Measurements from ENCODE around the gene GRIP2.

Gene GRIP2

GRCh38 chr3:14487821-14488220 lies 52.3 kb downstream of the GRIP2 start:
- Histone ChIP-seq H3K4me2 (ENCODE audit: low read length) (no peak overlapping the region), H4K20me1 (ENCODE audit: insufficient read depth, low read length) (no peaks in the 10 kb centered on the region), H3K79me2 (ENCODE audit: insufficient read depth, low read length) (no peaks in the 10 kb centered on the region), H3K9ac (ENCODE audit: low read length) (no peak overlapping the region), H3K4me1 (ENCODE audit: insufficient read depth, low read length, severe bottlenecking) (no peaks in the 10 kb centered on the region), H3K4me3 (ENCODE audit: low read depth, low read length, poor library complexity, severe bottlenecking) (no peak overlapping the region), H2AFZ (ENCODE audit: low read length) (no peak overlapping the region), H3K36me3 (ENCODE audit: insufficient read depth, low read length) (peaks cover 60% of the 10 kb centered on the region), H3K9me2 (ENCODE audit: low read depth, low read length) (no peaks in the 10 kb centered on the region), H3K9me3 (ENCODE audit: low read length) (no peaks in the 10 kb centered on the region), H3K27ac (ENCODE audit: low read depth, low read length, poor library complexity, severe bottlenecking) (no peak overlapping the region), H3F3A (ENCODE audit: insufficient read depth, low read length) (no peaks in the 10 kb centered on the region), H3K27me3 (ENCODE audit: insufficient read depth, low read length) (no peaks in the 10 kb centered on the region)
- no peak for TF ChIP-seq EZH2 (IDR thresholded peaks at IDR 0.05; ENCODE audit: borderline replicate concordance, low read length)
- TF ChIP-seq, protein P1, sequence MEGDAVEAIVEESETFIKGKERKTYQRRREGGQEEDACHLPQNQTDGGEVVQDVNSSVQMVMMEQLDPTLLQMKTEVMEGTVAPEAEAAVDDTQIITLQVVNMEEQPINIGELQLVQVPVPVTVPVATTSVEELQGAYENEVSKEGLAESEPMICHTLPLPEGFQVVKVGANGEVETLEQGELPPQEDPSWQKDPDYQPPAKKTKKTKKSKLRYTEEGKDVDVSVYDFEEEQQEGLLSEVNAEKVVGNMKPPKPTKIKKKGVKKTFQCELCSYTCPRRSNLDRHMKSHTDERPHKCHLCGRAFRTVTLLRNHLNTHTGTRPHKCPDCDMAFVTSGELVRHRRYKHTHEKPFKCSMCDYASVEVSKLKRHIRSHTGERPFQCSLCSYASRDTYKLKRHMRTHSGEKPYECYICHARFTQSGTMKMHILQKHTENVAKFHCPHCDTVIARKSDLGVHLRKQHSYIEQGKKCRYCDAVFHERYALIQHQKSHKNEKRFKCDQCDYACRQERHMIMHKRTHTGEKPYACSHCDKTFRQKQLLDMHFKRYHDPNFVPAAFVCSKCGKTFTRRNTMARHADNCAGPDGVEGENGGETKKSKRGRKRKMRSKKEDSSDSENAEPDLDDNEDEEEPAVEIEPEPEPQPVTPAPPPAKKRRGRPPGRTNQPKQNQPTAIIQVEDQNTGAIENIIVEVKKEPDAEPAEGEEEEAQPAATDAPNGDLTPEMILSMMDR (IDR thresholded peaks at IDR 0.05; ENCODE audit: low read length) = no peak

- Histone ChIP-seq H3K9me2 (ENCODE audit: low read depth, low read length) (no peaks in the 10 kb centered on the region), H3K79me2 (ENCODE audit: insufficient read depth, low read length) (no peaks in the 10 kb centered on the region), H2AFZ (ENCODE audit: low read length) (no peak overlapping the region), H3F3A (ENCODE audit: insufficient read depth, low read length) (no peaks in the 10 kb centered on the region), H4K20me1 (ENCODE audit: insufficient read depth, low read length) (no peaks in the 10 kb centered on the region), H3K27me3 (ENCODE audit: insufficient read depth, low read length) (no peaks in the 10 kb centered on the region), H3K27ac (ENCODE audit: low read depth, low read length, poor library complexity, severe bottlenecking) (no peak overlapping the region), H3K9me3 (ENCODE audit: low read length) (no peaks in the 10 kb centered on the region), H3K4me1 (ENCODE audit: insufficient read depth, low read length, severe bottlenecking) (no peaks in the 10 kb centered on the region), H3K36me3 (ENCODE audit: insufficient read depth, low read length) (peaks cover 68% of the 10 kb centered on the region), H3K9ac (ENCODE audit: low read length) (no peak overlapping the region), H3K4me3 (ENCODE audit: low read depth, low read length, poor library complexity, severe bottlenecking) (no peak overlapping the region), H3K4me2 (ENCODE audit: low read length) (no peak overlapping the region)
- no peak for TF ChIP-seq EZH2 (IDR thresholded peaks at IDR 0.05; ENCODE audit: borderline replicate concordance, low read length)
- TF ChIP-seq, protein P1 (IDR thresholded peaks at IDR 0.05; ENCODE audit: low read length) = no peak
These were observed 53.1 kb downstream of the GRIP2 start for GRCh38 chr3:14487086-14487485.

GRCh38 chr3:14486460-14486859 lies 53.7 kb downstream of the GRIP2 start:
- Histone ChIP-seq H3K36me3 (ENCODE audit: insufficient read depth, low read length) (peaks cover 74% of the 10 kb centered on the region), H4K20me1 (ENCODE audit: insufficient read depth, low read length) (no peaks in the 10 kb centered on the region), H3K9me3 (ENCODE audit: low read length) (no peaks in the 10 kb centered on the region), H3K4me2 (ENCODE audit: low read length) (no peak overlapping the region), H3K79me2 (ENCODE audit: insufficient read depth, low read length) (no peaks in the 10 kb centered on the region), H3K27me3 (ENCODE audit: insufficient read depth, low read length) (no peaks in the 10 kb centered on the region), H3K27ac (ENCODE audit: low read depth, low read length, poor library complexity, severe bottlenecking) (no peak overlapping the region), H2AFZ (ENCODE audit: low read length) (no peak overlapping the region), H3K9me2 (ENCODE audit: low read depth, low read length) (no peaks in the 10 kb centered on the region), H3F3A (ENCODE audit: insufficient read depth, low read length) (no peaks in the 10 kb centered on the region), H3K4me1 (ENCODE audit: insufficient read depth, low read length, severe bottlenecking) (no peaks in the 10 kb centered on the region), H3K4me3 (ENCODE audit: low read depth, low read length, poor library complexity, severe bottlenecking) (no peak overlapping the region), H3K9ac (ENCODE audit: low read length) (no peak overlapping the region)
- TF ChIP-seq EZH2 (IDR thresholded peaks at IDR 0.05; ENCODE audit: borderline replicate concordance, low read length) = no peak
- TF ChIP-seq, protein P1 (IDR thresholded peaks at IDR 0.05; ENCODE audit: low read length) = no peak

Measured in OCI-LY1 (cell line).